ENCODE measurements around the gene CSNK1E. TPM values are rescaled to one million over a fixed set of nuclear protein-coding genes. Genes with fewer than 3 reads are reported as not detected.

CSNK1E gene
- total and polyA plus RNA-seq, 7 donors, result 33.4 to 193 (median 50.1) TPM

DNA sequence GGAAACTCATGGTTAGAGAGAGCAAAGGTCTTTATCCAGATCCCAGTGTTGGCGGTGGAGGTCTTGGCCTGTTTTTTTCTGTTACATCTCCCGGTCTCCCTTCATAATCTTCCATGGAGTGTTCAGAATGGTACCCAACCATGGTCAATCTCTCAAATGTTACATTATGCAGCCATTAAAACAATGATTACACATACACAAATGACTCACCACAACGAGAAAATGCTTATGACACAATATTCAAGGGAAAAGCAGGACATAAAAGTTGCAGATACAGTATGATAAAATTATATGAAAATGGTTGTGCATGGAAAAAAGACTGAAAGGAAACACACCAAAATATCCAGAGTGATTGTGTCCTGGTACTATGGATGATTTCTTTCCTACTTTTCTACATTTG lies 17.8 kb upstream of the CSNK1E start:
- no peak for TF ChIP-seq CTCF (IDR thresholded peaks at IDR 0.05)
- intact Hi-C loops (cut with DNase I), result no loop called here
- no peak overlapping the region for H3K27ac ChIP-seq
- no peaks in the 10 kb centered on the region for H3K9me3 ChIP-seq
- 83 to 92% (median 89%) methylated on average over 3 of the region's 3 CpGs for WGBS, 3 donors
- H3K36me3 ChIP-seq (ENCODE audit: insufficient read depth in 1 of 2, low read depth in 1 of 2), result no peaks in the 10 kb centered on the region
- H3K4me1 ChIP-seq, result no peaks in the 10 kb centered on the region
- ATAC-seq (no peak), DNase-seq (no peak)
- peaks cover 0 to 29% (median 0%) of the 10 kb centered on the region in 3 donors for H3K27me3 ChIP-seq (ENCODE audit: insufficient read depth in 3 of 3, low read length in 2 of 3)
- no peak overlapping the region for H3K4me3 ChIP-seq

GRCh38 chr22:38327805-38328204 lies 10.6 kb upstream of the CSNK1E start:
- no peak for TF ChIP-seq CTCF (IDR thresholded peaks at IDR 0.05)
- Histone ChIP-seq H3K4me1 (no peaks in the 10 kb centered on the region), H3K4me3 (no peak overlapping the region), H3K27me3 (ENCODE audit: insufficient read depth in 3 of 3, low read length in 2 of 3) (no peaks in the 10 kb centered on the region), H3K9me3 (no peaks in the 10 kb centered on the region), H3K27ac (no peak overlapping the region), H3K36me3 (ENCODE audit: insufficient read depth in 1 of 2, low read depth in 1 of 2) (no peaks in the 10 kb centered on the region)
- intact Hi-C loops (cut with DNase I), result no loop called here
- no peak for DNase-seq
- WGBS, 3 donors, result 91 to 93% (median 91%) methylated on average over 16 of the region's 16 CpGs
- no peak for ATAC-seq

GRCh38 chr22:38327396-38327795 lies 10.2 kb upstream of the CSNK1E start:
- Histone ChIP-seq H3K4me1 (no peaks in the 10 kb centered on the region), H3K9me3 (no peaks in the 10 kb centered on the region), H3K36me3 (ENCODE audit: insufficient read depth in 1 of 2, low read depth in 1 of 2) (no peaks in the 10 kb centered on the region), H3K4me3 (no peak overlapping the region), H3K27me3 (ENCODE audit: insufficient read depth in 3 of 3, low read length in 2 of 3) (no peaks in the 10 kb centered on the region), H3K27ac (no peak overlapping the region)
- ATAC-seq (no peak), DNase-seq (no peak)
- intact Hi-C loops (cut with DNase I), result no loop called here
- 90 to 91% (median 90%) methylated on average over 6 to 7 of the region's 7 CpGs for WGBS, 3 donors
- no peak for TF ChIP-seq CTCF (IDR thresholded peaks at IDR 0.05)

DNA sequence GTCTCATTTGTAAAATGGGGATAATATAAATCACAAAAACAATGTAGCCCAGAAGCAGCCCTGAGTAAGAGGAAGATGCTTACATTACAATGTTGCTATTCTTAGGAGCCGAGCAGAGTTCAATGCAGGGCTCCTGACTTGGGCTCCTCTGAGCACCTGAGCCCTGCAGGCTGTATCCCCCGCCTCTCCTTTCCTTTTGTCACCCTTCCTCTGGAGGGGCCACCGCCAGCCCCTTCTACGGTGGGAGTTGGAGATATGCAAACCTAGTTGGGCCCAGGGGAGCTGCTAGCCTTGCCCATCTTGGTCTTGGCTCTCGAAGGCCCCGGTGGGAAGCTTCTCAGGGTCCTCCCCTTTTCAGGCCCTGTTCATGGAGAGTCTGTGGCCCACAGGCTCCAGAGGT lies 8.4 kb upstream of the CSNK1E start:
- Histone ChIP-seq H3K27me3 (ENCODE audit: insufficient read depth in 3 of 3, low read length in 2 of 3) (no peaks in the 10 kb centered on the region), H3K4me1 (no peaks in the 10 kb centered on the region), H3K4me3 (no peak overlapping the region), H3K36me3 (ENCODE audit: insufficient read depth in 1 of 2, low read depth in 1 of 2) (no peaks in the 10 kb centered on the region), H3K27ac (no peak overlapping the region), H3K9me3 (no peaks in the 10 kb centered on the region)
- no peak for ATAC-seq
- 83 to 90% (median 89%) methylated on average over 6 of the region's 6 CpGs for WGBS, 3 donors
- no peak for TF ChIP-seq CTCF (IDR thresholded peaks at IDR 0.05)
- DNase-seq, result no peak
- intact Hi-C loops (cut with DNase I), result no loop called here

GRCh38 chr22:38320605-38321402 lies 3.6 kb upstream of the CSNK1E start:
- ATAC-seq (no peak), DNase-seq (no peak)
- Histone ChIP-seq H3K27ac (no peak overlapping the region), H3K4me1 (peaks cover 10% of the 10 kb centered on the region), H3K36me3 (ENCODE audit: insufficient read depth in 1 of 2, low read depth in 1 of 2) (no peaks in the 10 kb centered on the region), H3K4me3 (no peak overlapping the region), H3K27me3 (ENCODE audit: insufficient read depth in 3 of 3, low read length in 2 of 3) (no peaks in the 10 kb centered on the region), H3K9me3 (no peaks in the 10 kb centered on the region)
- WGBS, 3 donors, result 93 to 94% (median 94%) methylated on average over 11 of the region's 11 CpGs
- no peak for TF ChIP-seq CTCF (IDR thresholded peaks at IDR 0.05)
- intact Hi-C loops (cut with DNase I), result no loop called here

All from psoas muscle (tissue), 8 donors.